Measurements from ENCODE around the gene RFC3. TPM values are rescaled to one million over a fixed set of nuclear protein-coding genes. Genes with fewer than 3 reads are reported as not detected.

RFC3 gene
- total RNA-seq, 4 donors from 2014 or later = 5.4 to 32.2 (median 8.7) TPM

- no peak for DNase-seq
- no peak for TF ChIP-seq POLR2A (IDR thresholded peaks at IDR 0.05)
- TF ChIP-seq CTCF (IDR thresholded peaks at IDR 0.05) = no peak
- H3K4me3 ChIP-seq = no peak overlapping the region
- no peaks in the 10 kb centered on the region for H3K27me3 ChIP-seq
- H3K9me3 ChIP-seq = no peaks in the 10 kb centered on the region
- H3K27ac ChIP-seq = no peak overlapping the region
- no peaks in the 10 kb centered on the region for H3K4me1 ChIP-seq
- no peaks in the 10 kb centered on the region for H3K36me3 ChIP-seq
Measured at GRCh38 chr13:33789739-33790138, 28.2 kb upstream of the RFC3 start.

GRCh38 chr13:33793726-33794125 lies 24.2 kb upstream of the RFC3 start:
- H3K27me3 ChIP-seq = no peaks in the 10 kb centered on the region
- H3K27ac ChIP-seq = no peak overlapping the region
- TF ChIP-seq POLR2A (IDR thresholded peaks at IDR 0.05) = no peak
- TF ChIP-seq CTCF (IDR thresholded peaks at IDR 0.05) = no peak
- H3K9me3 ChIP-seq = no peaks in the 10 kb centered on the region
- no peak overlapping the region for H3K4me3 ChIP-seq
- no peaks in the 10 kb centered on the region for H3K36me3 ChIP-seq
- no peak for DNase-seq
- H3K4me1 ChIP-seq = peaks cover 0 to 3% (median 0%) of the 10 kb centered on the region in 4 donors

GRCh38 chr13:33794576-33794975 lies 23.4 kb upstream of the RFC3 start:
- no peaks in the 10 kb centered on the region for H3K36me3 ChIP-seq
- no peaks in the 10 kb centered on the region for H3K27me3 ChIP-seq
- no peak for TF ChIP-seq CTCF (IDR thresholded peaks at IDR 0.05)
- TF ChIP-seq POLR2A (IDR thresholded peaks at IDR 0.05) = no peak
- no peaks in the 10 kb centered on the region for H3K9me3 ChIP-seq
- no peak overlapping the region for H3K27ac ChIP-seq
- no peak overlapping the region for H3K4me3 ChIP-seq
- no peak for DNase-seq
- peaks cover 0 to 3% (median 0%) of the 10 kb centered on the region in 4 donors for H3K4me1 ChIP-seq

- Histone ChIP-seq H3K4me3 (no peak overlapping the region), H3K9me3 (no peaks in the 10 kb centered on the region), H3K36me3 (no peaks in the 10 kb centered on the region), H3K27me3 (no peaks in the 10 kb centered on the region), H3K4me1 (peaks cover 0 to 3% (median 0%) of the 10 kb centered on the region in 4 donors), H3K27ac (no peak overlapping the region)
- no peak for DNase-seq
- TF ChIP-seq CTCF (IDR thresholded peaks at IDR 0.05) (no peak), POLR2A (IDR thresholded peaks at IDR 0.05) (no peak)
Measured at GRCh38 chr13:33796095-33796494, 21.9 kb upstream of the RFC3 start.

- DNase-seq = no peak
- no peaks in the 10 kb centered on the region for H3K36me3 ChIP-seq
- H3K27me3 ChIP-seq = no peaks in the 10 kb centered on the region
- no peak overlapping the region for H3K4me3 ChIP-seq
- H3K9me3 ChIP-seq = no peaks in the 10 kb centered on the region
- peaks cover 0 to 3% (median 0%) of the 10 kb centered on the region in 4 donors for H3K4me1 ChIP-seq
- TF ChIP-seq POLR2A (IDR thresholded peaks at IDR 0.05) = no peak
- TF ChIP-seq CTCF (IDR thresholded peaks at IDR 0.05) = no peak
- H3K27ac ChIP-seq = peak overlapping the region in 2 of 4 donors; percentile 22 to 26
Measured at GRCh38 chr13:33797622-33798021, 20.3 kb upstream of the RFC3 start.

- Histone ChIP-seq H3K27ac (peak overlapping the region in 1 of 4 donors; percentile 26), H3K4me3 (no peak overlapping the region)
- DNase-seq = no peak
Measured at GRCh38 chr13:33798023-33798422, 19.9 kb upstream of the RFC3 start.

More at GRCh38 chr13:33798023-33798422, 19.9 kb upstream of the RFC3 start:
- Histone ChIP-seq H3K36me3 (no peaks in the 10 kb centered on the region), H3K4me1 (peaks cover 0 to 3% (median 0%) of the 10 kb centered on the region in 4 donors), H3K27me3 (no peaks in the 10 kb centered on the region), H3K9me3 (no peaks in the 10 kb centered on the region)
- TF ChIP-seq CTCF (IDR thresholded peaks at IDR 0.05) (no peak), POLR2A (IDR thresholded peaks at IDR 0.05) (no peak)

Data from Peyer's patch (tissue), 4 donors.